Transverse colon (tissue), 4 donors: ENCODE measurements around the gene CCL18. TPM values are rescaled to one million over a fixed set of nuclear protein-coding genes. Genes with fewer than 3 reads are reported as not detected.

Source experiments
- DNase-seq: peaks from one replicate; pipeline ENCODE4 v3.0.0-alpha.2; 2019
- H3K27ac ChIP-seq, 4 donors: fragments of 200-600 bp; sonication (generic); 2 replicates each; pipeline ENCODE4 v1.5.1; 2016 to 2018; ENCODE audit warnings: inconsistent platforms in 4 of 4
- H3K27me3 ChIP-seq: fragments of 200-600 bp; sonication (generic); 2 replicates; pipeline ENCODE4 v1.5.1; 2017; ENCODE audit warnings: inconsistent platforms
- H3K36me3 ChIP-seq, 4 donors: fragments of 200-600 bp; sonication (generic); 2 replicates each; pipeline ENCODE4 v1.5.1; 2017 to 2019; ENCODE audit warnings: inconsistent platforms in 4 of 4
- H3K4me1 ChIP-seq, 4 donors: fragments of 200-600 bp; sonication (generic); 2 replicates each; pipeline ENCODE4 v1.5.1; 2017 to 2020; ENCODE audit warnings: inconsistent platforms in 4 of 4
- H3K4me3 ChIP-seq, 4 donors: fragments of 200-600 bp; sonication (generic); 1 replicate in 1 of 4; 2 replicates in 3 of 4; pipeline versions ENCODE4 v1.5.1 to v1.6.1; 2017 to 2019; ENCODE audit warnings: inconsistent platforms in 4 of 4
- H3K9me3 ChIP-seq, 2 donors: fragments of 200-600 bp; sonication (generic); 2 replicates each; pipeline ENCODE4 v1.5.1; 2017 to 2019; ENCODE audit warnings: inconsistent platforms in 2 of 2
- CTCF ChIP-seq, 5 experiments: fragments of 200-600 bp in 3 of 5; fragments of 450-650 bp in 2 of 5; sonication (generic) in 3 of 5; IDR thresholded peaks; 1 replicate in 2 of 5; 2 replicates in 3 of 5; pipeline ENCODE4 v1.5.1; 2016 to 2017; ENCODE audit warnings: antibody characterized with exemption in 5 of 5, inconsistent platforms in 3 of 5, mild to moderate bottlenecking in 2 of 5, moderate library complexity in 1 of 5
- EP300 ChIP-seq: sonication (generic); formaldehyde crosslinking; IDR thresholded peaks from one replicate; pipeline ENCODE4 v1.6.1; 2017; ENCODE audit warnings: antibody characterized with exemption, low read depth
- POLR2A ChIP-seq: fragments of 450-650 bp; IDR thresholded peaks from one replicate; pipeline ENCODE4 v1.6.1; 2016; ENCODE audit warnings: antibody characterized with exemption, mild to moderate bottlenecking, moderate library complexity
- POLR2AphosphoS5 ChIP-seq, 3 donors: sonication (generic); formaldehyde crosslinking; IDR thresholded peaks; one replicate each; pipeline ENCODE4 v1.6.1; 2016; ENCODE audit warnings: antibody characterized with exemption in 3 of 3
- WGBS, 2 donors: methylation state at CpG; one replicate each; pipeline ENCODE4 v1.1.5; 2018; ENCODE audit warnings: low coverage in 1 of 2; 5-methylcytosine and 5-hydroxymethylcytosine counted together
- in situ Hi-C, 4 donors: fragments of 200-750 bp; cut with MboI; loops; one replicate each; pipeline versions ENCODE4 v1.15.0 to v1.15.1; 2017; ENCODE audit warnings: low sequenced_read_pairs in 3 of 4, low pct_ligation_motif_present in 1 of 4, low pct_unique_long_range_greater_than_20kb in 1 of 4
- intact Hi-C: fragments of 100-400 bp; cut with DNase I; formaldehyde crosslinking; loops from one replicate; pipeline ENCODE4 v1.15.1; 2023; ENCODE audit warnings: low total_unique reads
- total RNA-seq, 4 donors: library from RNA; depleted of rRNA; stranded (reverse); fragments of >200 nt; gene quantifications; one replicate each; pipeline ENCODE4 v1.1.0, GENCODE V29; 2016

CCL18 gene
- total RNA-seq, 4 donors from 2014 or later = 1.2 to 4.9 TPM; not detected in 2

DNA sequence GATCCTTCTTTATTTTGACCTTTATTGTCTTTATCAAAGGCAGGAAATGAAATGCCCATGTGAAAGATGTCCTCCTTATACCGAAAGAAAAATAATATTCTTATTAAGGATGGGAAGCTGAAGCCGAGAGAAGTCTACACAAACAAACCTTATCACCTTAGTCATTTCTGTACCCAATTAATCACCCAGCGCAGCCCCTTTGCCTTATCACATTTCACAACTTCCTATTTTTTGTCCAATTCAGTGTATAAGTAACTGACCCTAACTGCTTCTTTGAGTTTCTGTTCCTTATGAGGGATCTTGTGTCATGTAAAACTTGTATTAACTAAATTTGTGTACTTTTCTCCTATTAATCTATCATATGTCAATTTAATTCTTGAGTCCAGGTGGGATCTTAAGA lies 29.9 kb upstream of the CCL18 start:
- no peaks in the 10 kb centered on the region for H3K27me3 ChIP-seq
- no peaks in the 10 kb centered on the region for H3K36me3 ChIP-seq
- TF ChIP-seq EP300 (no peak), POLR2AphosphoS5 (IDR thresholded peaks at IDR 0.05) (no peak), POLR2A (no peak), CTCF (IDR thresholded peaks at IDR 0.05) (no peak)
- 62 to 79% methylated on average over 3 of the region's 3 CpGs for WGBS, 2 donors
- H3K9me3 ChIP-seq = no peaks in the 10 kb centered on the region
- H3K27ac ChIP-seq = no peak overlapping the region
- intact Hi-C loops (no loop called here), in situ Hi-C loops (no loop called here)
- DNase-seq = no peak
- H3K4me1 ChIP-seq = peaks cover 0 to 21% (median 14%) of the 10 kb centered on the region in 4 donors
- H3K4me3 ChIP-seq = no peak overlapping the region

DNA sequence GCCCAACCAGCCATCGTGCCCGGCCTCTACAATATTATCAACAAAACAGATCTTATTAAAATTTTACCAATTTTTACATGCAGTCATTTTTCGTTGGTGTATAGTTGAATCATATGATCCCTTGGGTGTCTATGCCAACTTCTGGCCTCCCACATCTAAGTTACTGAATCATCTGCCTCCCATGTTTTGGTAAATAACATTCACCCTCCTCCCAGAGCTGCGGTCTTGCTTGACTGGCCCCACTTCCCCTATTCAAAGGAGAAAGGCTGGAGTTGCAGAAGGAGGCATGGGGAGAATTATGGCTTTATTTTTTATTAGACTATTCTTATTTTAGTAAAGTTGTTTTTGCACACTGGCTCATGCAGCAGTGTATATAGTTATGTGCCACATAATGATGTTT lies 27.8 kb upstream of the CCL18 start:
- TF ChIP-seq POLR2A = no peak
- no peak for TF ChIP-seq POLR2AphosphoS5 (IDR thresholded peaks at IDR 0.05)
- TF ChIP-seq EP300 = no peak
- no peak for TF ChIP-seq CTCF (IDR thresholded peaks at IDR 0.05)
- DNase-seq = no peak
- H3K4me3 ChIP-seq = no peak overlapping the region
- H3K27me3 ChIP-seq = no peaks in the 10 kb centered on the region
- no peaks in the 10 kb centered on the region for H3K9me3 ChIP-seq
- H3K4me1 ChIP-seq = peaks cover 0 to 5% (median 3%) of the 10 kb centered on the region in 4 donors
- WGBS, 2 donors = 79 to 80% methylated on average over 4 of the region's 4 CpGs
- no peaks in the 10 kb centered on the region for H3K36me3 ChIP-seq
- intact Hi-C loops (no loop called here), in situ Hi-C loops (no loop called here)
- H3K27ac ChIP-seq = no peak overlapping the region

DNA sequence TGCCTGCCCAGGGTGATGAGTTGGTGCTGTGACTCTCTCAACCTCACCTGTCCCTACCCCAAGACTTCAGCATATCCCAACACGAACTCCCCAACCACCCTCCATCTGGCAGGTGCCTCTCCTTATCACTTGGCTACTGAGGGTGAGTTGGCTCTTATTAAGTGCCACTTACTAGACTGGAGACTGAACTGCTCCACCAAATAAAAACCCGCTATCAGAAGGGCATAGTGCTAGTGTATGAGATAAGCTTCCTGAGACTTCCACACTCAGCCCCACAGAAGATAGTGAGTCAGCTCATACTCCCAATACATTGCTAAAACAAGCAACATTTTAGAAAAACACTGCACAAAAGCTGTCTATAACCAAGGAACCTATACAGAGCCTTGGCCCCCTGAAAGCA lies 16.0 kb upstream of the CCL18 start:
- no peak overlapping the region for H3K4me3 ChIP-seq
- TF ChIP-seq POLR2AphosphoS5 (IDR thresholded peaks at IDR 0.05) = no peak
- TF ChIP-seq EP300 = no peak
- no peak for TF ChIP-seq POLR2A
- TF ChIP-seq CTCF (IDR thresholded peaks at IDR 0.05) = no peak
- DNase-seq = no peak
- in situ Hi-C loops = no loop called here
- H3K4me1 ChIP-seq = no peaks in the 10 kb centered on the region
- H3K27me3 ChIP-seq = no peaks in the 10 kb centered on the region
- WGBS, 2 donors = 73 to 97% methylated on average over 2 of the region's 2 CpGs
- H3K9me3 ChIP-seq = peaks cover 14 to 16% of the 10 kb centered on the region in 2 donors
- intact Hi-C loops = no loop called here
- no peaks in the 10 kb centered on the region for H3K36me3 ChIP-seq
- no peak overlapping the region for H3K27ac ChIP-seq

GRCh38 chr17:36049643-36050042 lies 14.4 kb upstream of the CCL18 start:
- Histone ChIP-seq H3K9me3 (peaks cover 14 to 16% of the 10 kb centered on the region in 2 donors), H3K4me1 (no peaks in the 10 kb centered on the region), H3K36me3 (no peaks in the 10 kb centered on the region), H3K27me3 (no peaks in the 10 kb centered on the region), H3K27ac (no peak overlapping the region), H3K4me3 (no peak overlapping the region)
- 95 to 100% methylated on average over 2 of the region's 2 CpGs for WGBS, 2 donors
- no peak for TF ChIP-seq EP300
- no peak for TF ChIP-seq POLR2A
- TF ChIP-seq CTCF (IDR thresholded peaks at IDR 0.05) = no peak
- no peak for TF ChIP-seq POLR2AphosphoS5 (IDR thresholded peaks at IDR 0.05)
- DNase-seq = no peak
- in situ Hi-C loops = no loop called here
- intact Hi-C loops = no loop called here
